ENCODE measurements around the gene DGKI.
"Not testable (repeated sequence)": the region's sequence is repeated elsewhere in the genome, so short reads cannot be mapped to it uniquely, and the experiment has no call there.

DGKI gene

GRCh38 chr7:137454246-137454724 is 392.5 kb downstream of the DGKI start:
- no peak for DNase-seq

DNA sequence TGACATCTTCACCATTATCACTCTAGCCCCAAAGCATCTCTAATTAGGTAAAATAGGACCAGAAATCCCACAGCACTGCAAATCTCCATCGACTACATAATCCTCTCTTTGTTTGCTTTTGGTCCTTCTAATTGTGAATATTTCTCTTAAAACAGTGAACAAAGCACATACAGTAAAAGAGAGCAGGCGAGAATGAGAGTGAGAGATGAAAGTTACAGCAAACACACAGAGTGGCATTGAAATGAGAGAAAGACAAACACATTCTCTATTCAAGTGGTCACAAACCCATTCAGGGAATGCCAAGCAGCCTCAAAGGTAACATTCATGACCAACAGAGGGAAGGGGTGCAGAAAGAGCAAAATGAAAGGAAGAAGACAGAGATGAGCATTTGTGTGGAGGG is 393.4 kb downstream of the DGKI start:
- no peak for DNase-seq

DNA sequence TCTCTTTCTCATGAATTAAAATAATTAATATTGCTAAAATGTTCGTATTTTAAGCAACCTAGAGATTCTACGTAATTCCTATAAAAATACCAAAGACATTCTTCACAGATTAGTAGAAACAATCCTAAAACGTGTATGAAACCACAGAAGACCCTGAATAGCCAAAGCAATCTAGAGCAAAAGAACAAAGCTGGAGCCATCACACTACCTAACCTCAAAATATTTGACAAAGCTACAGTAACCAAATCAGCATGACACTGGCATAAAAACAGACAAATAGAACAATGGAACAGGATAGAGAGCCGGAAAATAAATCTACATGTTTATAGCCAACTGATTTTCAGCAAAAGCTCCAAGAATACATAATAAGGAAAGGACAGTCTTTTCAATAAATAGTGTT is 397.8 kb downstream of the DGKI start:
- no peak for DNase-seq

- not testable (repeated sequence) for DNase-seq
These were observed 398.2 kb downstream of the DGKI start for GRCh38 chr7:137448572-137448971.

DNA sequence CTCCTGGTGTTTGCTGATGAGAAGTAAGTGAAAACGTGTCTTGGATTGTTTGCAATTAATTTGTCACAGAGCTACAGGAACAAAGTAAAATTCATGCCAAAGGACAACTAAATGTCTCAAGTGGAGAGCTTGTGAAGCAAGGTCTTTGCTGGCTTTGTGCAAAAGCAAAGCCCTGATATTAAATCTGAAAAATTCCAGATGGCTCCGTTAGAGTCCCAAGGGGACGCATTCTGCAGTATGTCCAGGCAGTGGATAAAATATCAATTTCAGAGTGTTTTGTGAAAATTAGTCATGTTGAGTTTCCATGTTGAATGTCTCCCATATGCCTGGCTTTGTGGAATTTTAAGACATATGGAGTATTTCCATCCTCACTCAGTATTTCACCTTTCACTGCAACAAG is 400.7 kb downstream of the DGKI start:
- peak; percentile 48 for DNase-seq

DNA sequence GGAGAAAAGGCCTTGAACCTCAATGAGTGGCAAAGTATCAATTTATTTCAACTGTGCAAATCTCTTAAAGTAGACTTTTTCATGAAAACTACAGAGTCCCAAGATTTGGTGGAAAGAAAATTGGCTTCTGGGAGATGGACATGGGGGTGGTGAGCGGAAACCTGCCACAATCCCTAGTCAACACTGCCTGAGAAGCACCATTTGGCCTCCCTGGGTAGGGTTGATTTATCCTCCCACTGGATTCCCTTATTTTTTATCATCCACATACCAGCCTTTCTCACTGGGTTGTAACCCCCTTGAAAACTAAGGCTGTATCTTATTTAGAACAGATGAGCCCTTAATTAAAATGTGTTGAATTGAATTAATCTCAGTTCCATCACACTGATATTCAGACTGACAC is 401.5 kb downstream of the DGKI start:
- no peak for DNase-seq

DNA sequence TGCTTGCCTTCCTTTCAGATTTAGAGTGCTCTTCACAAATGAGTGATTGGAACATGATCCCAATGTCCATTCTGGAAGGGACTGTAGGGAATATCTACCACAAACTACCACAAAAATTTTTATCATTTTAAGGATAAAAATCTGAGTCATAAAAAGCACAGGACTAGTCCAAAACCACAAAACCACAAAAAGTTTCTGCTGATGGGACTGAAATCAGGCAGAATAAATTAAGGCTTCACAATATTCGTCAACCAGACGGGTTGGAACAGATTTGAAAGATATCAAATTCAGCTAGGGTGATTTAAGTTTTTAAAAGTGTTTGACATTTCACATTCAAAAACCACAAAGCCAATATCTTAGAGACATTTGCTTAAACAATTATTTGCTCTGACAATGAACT is 403.2 kb downstream of the DGKI start:
- no peak for DNase-seq

- DNase-seq: no peak
These were observed 405.3 kb downstream of the DGKI start for GRCh38 chr7:137441451-137441850.

GRCh38 chr7:137439829-137440825 is 406.6 kb downstream of the DGKI start:
- no peak for DNase-seq

DNA sequence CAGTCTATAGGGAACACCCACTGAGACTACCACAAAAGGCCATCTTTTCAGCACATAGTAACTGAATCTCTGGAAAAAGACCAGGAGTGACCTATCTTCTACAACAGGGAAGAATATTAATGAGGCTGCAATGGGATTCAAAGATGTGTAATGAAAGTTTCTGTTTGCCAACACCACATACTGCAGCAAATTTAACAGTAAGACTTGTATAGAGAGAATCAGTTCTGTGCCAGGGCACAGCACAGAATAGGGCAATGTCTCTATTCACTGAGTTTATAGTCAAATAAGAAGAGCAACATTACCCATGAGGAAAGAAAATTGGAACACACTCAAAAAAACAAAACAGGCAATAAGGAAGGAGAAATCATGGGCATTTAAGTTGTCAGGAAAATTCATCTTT is 411.8 kb downstream of the DGKI start:
- no peak for DNase-seq

DNA sequence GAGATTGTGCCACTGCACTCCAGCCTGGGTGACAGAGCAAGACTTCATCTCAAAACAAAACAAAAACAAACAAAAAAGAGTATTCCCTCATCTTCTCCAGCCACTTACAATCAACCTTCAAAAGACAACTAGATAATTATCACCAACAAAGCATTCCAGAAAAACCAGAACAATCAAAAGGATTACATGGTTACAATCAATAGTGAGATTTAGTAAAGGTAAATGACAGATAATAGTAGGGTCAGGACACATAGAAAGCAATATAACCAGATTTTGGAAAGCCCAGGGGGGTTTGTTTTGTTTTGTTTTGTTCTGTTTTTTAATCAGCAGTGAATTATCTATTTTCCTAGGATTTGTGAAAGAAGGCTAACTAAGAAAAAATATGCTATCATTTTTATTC is 412.2 kb downstream of the DGKI start:
- DNase-seq: no peak

DNA sequence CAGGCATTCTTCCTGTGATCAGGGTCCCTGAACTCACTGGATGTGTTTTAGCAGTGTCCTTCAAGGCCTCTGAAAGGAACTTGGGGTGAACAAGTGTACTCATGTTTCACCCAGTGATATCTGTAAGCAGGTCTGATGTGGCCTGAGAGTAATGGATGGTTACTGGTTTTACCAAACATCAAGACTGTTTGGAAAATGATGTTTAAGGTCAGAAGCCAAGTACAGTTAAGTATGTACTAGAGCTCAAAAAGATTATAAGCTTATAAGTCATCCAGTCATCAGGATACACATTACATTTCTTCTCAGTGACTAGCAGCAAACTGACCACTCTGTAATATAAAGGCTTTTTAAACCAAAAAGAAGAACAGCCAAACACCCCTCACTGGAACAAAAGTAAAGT is 423.5 kb downstream of the DGKI start:
- no peak for DNase-seq

- no peak for DNase-seq
These were observed 425.4 kb downstream of the DGKI start for GRCh38 chr7:137421366-137421765.

- DNase-seq: no peak
These were observed 427.9 kb downstream of the DGKI start for GRCh38 chr7:137418841-137419240.

GRCh38 chr7:137417464-137417863 is 429.3 kb downstream of the DGKI start:
- DNase-seq: no peak

- no peak for DNase-seq
These were observed 432.9 kb downstream of the DGKI start for GRCh38 chr7:137413901-137414300.

DNA sequence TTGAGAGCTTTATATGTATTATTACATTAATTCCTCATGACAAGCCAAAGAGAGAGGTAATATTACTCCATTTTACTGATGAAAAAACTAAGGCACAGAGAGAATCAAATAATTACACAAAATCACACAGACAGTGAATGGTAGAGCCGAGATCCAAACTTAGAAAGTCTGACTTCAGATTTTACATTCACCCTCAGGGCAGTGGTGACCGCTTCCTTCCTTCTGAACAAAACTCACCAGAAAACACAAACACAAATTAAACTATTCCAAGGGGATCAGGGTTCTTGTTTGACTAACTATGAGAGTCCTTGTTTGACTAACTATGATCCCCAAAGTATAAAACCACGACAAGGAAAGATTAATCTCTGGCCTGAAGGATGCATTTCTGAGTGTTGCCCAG is 435.3 kb downstream of the DGKI start:
- DNase-seq: no peak

- no peak for DNase-seq
These were observed 438.6 kb downstream of the DGKI start for GRCh38 chr7:137408126-137408525.

GRCh38 chr7:137407078-137407477 is 439.7 kb downstream of the DGKI start:
- no peak for DNase-seq

GRCh38 chr7:137404660-137405317 is 442.0 kb downstream of the DGKI start:
- no peak for DNase-seq

- DNase-seq: no peak
These were observed 443.4 kb downstream of the DGKI start for GRCh38 chr7:137403353-137403695.

GRCh38 chr7:137402536-137403352 is 444.0 kb downstream of the DGKI start:
- DNase-seq: no peak
